AG08396 (cell line): ENCODE measurements around the gene CC2D2A.
A peak's percentile ranks its signal among the peaks of the same experiment; 100 is the strongest.

ENCODE experiments used
- DNase-seq: peaks from one replicate; pipeline ENCODE4 v3.0.0; 2012; ENCODE audit warnings: low spot score, mixed read lengths

CC2D2A gene

GRCh38 chr4:15469402-15470127, at the start of gene CC2D2A:
TSS of gene CC2D2A (plus strand) at chr4:15469882. CDS start at chr4:15475933, 6,051 bp downstream.
- peak; percentile 64 for DNase-seq

- DNase-seq, result peak; percentile 47
These were observed 49.0 kb upstream of the CC2D2A start for GRCh38 chr4:15420642-15421041.

GRCh38 chr4:15423285-15423711, 46.4 kb upstream of the CC2D2A start:
- DNase-seq, result no peak

- DNase-seq, result no peak
These were observed 44.2 kb upstream of the CC2D2A start for GRCh38 chr4:15425520-15425919.

- no peak for DNase-seq
These were observed 42.5 kb upstream of the CC2D2A start for GRCh38 chr4:15427161-15427560.

GRCh38 chr4:15427701-15428100, 42.0 kb upstream of the CC2D2A start, which contains the start of gene C1QTNF7:
TSS of gene C1QTNF7 (plus strand) at chr4:15428033. CDS start at chr4:15435744, 7,711 bp downstream.
- no peak for DNase-seq

- no peak for DNase-seq
These were observed 41.1 kb upstream of the CC2D2A start for GRCh38 chr4:15428611-15429010.

GRCh38 chr4:15434091-15434490, 35.6 kb upstream of the CC2D2A start:
- no peak for DNase-seq

- DNase-seq, result no peak
These were observed 35.0 kb upstream of the CC2D2A start for GRCh38 chr4:15434676-15435075.

GRCh38 chr4:15436513-15436912, 33.2 kb upstream of the CC2D2A start:
- DNase-seq, result no peak

- DNase-seq, result no peak
These were observed 30.6 kb upstream of the CC2D2A start for GRCh38 chr4:15438939-15439524.

- DNase-seq, result no peak
These were observed 26.1 kb upstream of the CC2D2A start for GRCh38 chr4:15443371-15444160.

- no peak for DNase-seq
These were observed 25.4 kb upstream of the CC2D2A start for GRCh38 chr4:15444276-15444675.

GRCh38 chr4:15444879-15445547, 24.7 kb upstream of the CC2D2A start:
- DNase-seq, result no peak

- no peak for DNase-seq
These were observed 18.4 kb upstream of the CC2D2A start for GRCh38 chr4:15451181-15451865.

- DNase-seq, result peak; percentile 73
These were observed 17.6 kb upstream of the CC2D2A start for GRCh38 chr4:15451866-15452765.

GRCh38 chr4:15455290-15455689, 14.4 kb upstream of the CC2D2A start:
- peak; percentile 43 for DNase-seq

- DNase-seq, result peak; percentile 29
These were observed 12.1 kb upstream of the CC2D2A start for GRCh38 chr4:15457406-15458201.

GRCh38 chr4:15458616-15459015, 11.1 kb upstream of the CC2D2A start:
- DNase-seq, result no peak

GRCh38 chr4:15459706-15460105, 10.0 kb upstream of the CC2D2A start:
- no peak for DNase-seq
